PC-9 (cell line): ENCODE measurements around the gene NUP42. TPM values are rescaled to one million over a fixed set of nuclear protein-coding genes. Genes with fewer than 3 reads are reported as not detected.
"Not testable (repeated sequence)": the region's sequence is repeated elsewhere in the genome, so short reads cannot be mapped to it uniquely, and the experiment has no call there.

Source experiments
- BruUV-seq: library from RNA; stranded (reverse); fragments of 400-500 nt; replicated peaks from 2 replicates; lab custom pipeline; 2021; lab: Mats Ljungman, UMichigan
- CTCF ChIA-PET: fragments of 300-600 bp; sonication (Branson Sonifier 250); formaldehyde crosslinking; loops from one replicate; lab custom pipeline; 2022; ENCODE audit warnings: antibody characterized with exemption; lab: Charles Lee
- POLR2A ChIA-PET: fragments of 300-600 bp; sonication (Branson Sonifier 250); formaldehyde crosslinking; loops from one replicate; lab custom pipeline; 2022; ENCODE audit warnings: antibody characterized with exemption; ENCODE audit not compliant: unreplicated experiment; lab: Charles Lee
- DNase-seq, 2 experiments: peaks; one replicate each; pipeline versions ENCODE4 v3.0.0 to v3.0.0-alpha.2; 2015 to 2022; ENCODE audit warnings: mixed read lengths in 1 of 2
- H2AFZ ChIP-seq: fragments of 200-600 bp; sonication (generic); 2 replicates; pipeline ENCODE4 v1.8.1; 2017; ENCODE audit warnings: antibody characterized with exemption
- H3F3A ChIP-seq: fragments of 200-600 bp; sonication (generic); 2 replicates; pipeline ENCODE4 v1.8.1; 2017; ENCODE audit warnings: antibody characterized with exemption, mild to moderate bottlenecking, low read depth; ENCODE audit not compliant: insufficient read depth
- H3K27ac ChIP-seq: fragments of 200-600 bp; sonication (generic); 2 replicates; pipeline ENCODE4 v1.6.1; 2016; ENCODE audit warnings: mixed run types
- H3K27me3 ChIP-seq: fragments of 200-600 bp; sonication (generic); 2 replicates; pipeline ENCODE4 v1.6.1; 2016; ENCODE audit warnings: low read depth, mixed run types; ENCODE audit not compliant: insufficient read depth
- H3K36me3 ChIP-seq: fragments of 200-600 bp; sonication (generic); 2 replicates; pipeline ENCODE4 v1.6.1; 2016; ENCODE audit warnings: low read depth, mixed run types
- H3K4me1 ChIP-seq: fragments of 200-600 bp; sonication (generic); replicated peaks from 2 replicates; pipeline ENCODE4 v1.6.1; 2016; ENCODE audit warnings: mixed run types; ENCODE audit not compliant: insufficient read depth
- H3K4me2 ChIP-seq: fragments of 200-600 bp; sonication (generic); 2 replicates; pipeline ENCODE4 v1.6.1; 2017; ENCODE audit warnings: mixed run types
- H3K4me3 ChIP-seq: fragments of 200-600 bp; sonication (generic); 2 replicates; pipeline ENCODE4 v1.6.1; 2016; ENCODE audit warnings: mixed run types
- H3K79me2 ChIP-seq: fragments of 200-600 bp; sonication (generic); 2 replicates; pipeline ENCODE4 v1.6.1; 2017; ENCODE audit warnings: low read depth, mixed run types
- H3K9me2 ChIP-seq: fragments of 200-600 bp; sonication (generic); 2 replicates; pipeline ENCODE4 v1.8.1; 2017; ENCODE audit warnings: mild to moderate bottlenecking; ENCODE audit not compliant: insufficient read depth
- H3K9me3 ChIP-seq: fragments of 200-600 bp; sonication (generic); 2 replicates; pipeline ENCODE4 v1.8.1; 2016; ENCODE audit warnings: low read depth; ENCODE audit not compliant: insufficient read depth
- H4K20me1 ChIP-seq: fragments of 200-600 bp; sonication (generic); 2 replicates; pipeline ENCODE4 v1.8.1; 2017; ENCODE audit not compliant: insufficient read depth
- CTCF ChIP-seq: fragments of 200-600 bp; sonication (generic); conservative IDR thresholded peaks from 2 replicates; pipeline ENCODE4 v1.6.1; 2017; ENCODE audit warnings: mixed run types, antibody characterized with exemption, mild to moderate bottlenecking, moderate library complexity
- EZH2 ChIP-seq: fragments of 200-600 bp; sonication (generic); IDR thresholded peaks from 2 replicates; pipeline ENCODE4 v1.8.0; 2017; ENCODE audit warnings: antibody characterized with exemption, low read depth
- intact Hi-C: fragments of 100-400 bp; cut with micrococcal nuclease; formaldehyde crosslinking; loops from one replicate; pipeline ENCODE4 v1.10.0; 2022; ENCODE audit not compliant: unreplicated experiment
- total RNA-seq: library from RNA; stranded (reverse); gene quantifications from 2 replicates; pipeline ENCODE4 v1.2.3, GENCODE V29; 2021

The NUP42 gene
- total RNA-seq, 1 experiment from 2014 or later, result 51.3 TPM

GRCh38 chr7:23196306-23196705 lies 14.5 kb downstream of the NUP42 start:
- ChIA-PET CTCF (no interaction called here), POLR2A (interaction anchor here (0.6 kb wide), 1 partner anchor 268 kb away, joined by 3 read pairs; no protein-coding TSS in a partner anchor)
- BruUV-seq, result no TSS peak
- no peaks in the 10 kb centered on the region for H3K79me2 ChIP-seq
- H3K27me3 ChIP-seq, result no peaks in the 10 kb centered on the region
- H3K27ac ChIP-seq, result no peak overlapping the region
- intact Hi-C loops, result no loop called here
- H3K4me1 ChIP-seq, result no peaks in the 10 kb centered on the region
- no peaks in the 10 kb centered on the region for H3K9me2 ChIP-seq
- no peak overlapping the region for H3K4me2 ChIP-seq
- DNase-seq, result no peak
- H2AFZ ChIP-seq, result no peak overlapping the region
- H3F3A ChIP-seq, result peaks cover 26% of the 10 kb centered on the region
- H4K20me1 ChIP-seq, result no peaks in the 10 kb centered on the region
- no peaks in the 10 kb centered on the region for H3K9me3 ChIP-seq
- no peak for TF ChIP-seq EZH2
- TF ChIP-seq CTCF, result no peak
- peaks cover 55% of the 10 kb centered on the region for H3K36me3 ChIP-seq
- H3K4me3 ChIP-seq, result no peak overlapping the region

- H3K36me3 ChIP-seq, result peaks cover 48% of the 10 kb centered on the region
- H3F3A ChIP-seq, result peaks cover 29% of the 10 kb centered on the region
- POLR2A ChIA-PET, BruUV-seq, CTCF ChIA-PET, H3K79me2 ChIP-seq, H2AFZ ChIP-seq, DNase-seq, H3K4me1 ChIP-seq, H3K27ac ChIP-seq, H3K4me2 ChIP-seq, H3K9me2 ChIP-seq, H3K9me3 ChIP-seq, intact Hi-C loops, H4K20me1 ChIP-seq, H3K4me3 ChIP-seq, H3K27me3 ChIP-seq: not testable (repeated sequence)
Observed at GRCh38 chr7:23197745-23198144, 15.9 kb downstream of the NUP42 start.

- ChIA-PET CTCF (no interaction called here), POLR2A (no interaction called here)
- no peak overlapping the region for H3K4me3 ChIP-seq
- H3K9me2 ChIP-seq, result no peaks in the 10 kb centered on the region
- no TSS peak for BruUV-seq
- H3K4me1 ChIP-seq, result no peaks in the 10 kb centered on the region
- no peaks in the 10 kb centered on the region for H4K20me1 ChIP-seq
- peaks cover 32% of the 10 kb centered on the region for H3F3A ChIP-seq
- DNase-seq, result no peak
- peaks cover 44% of the 10 kb centered on the region for H3K36me3 ChIP-seq
- no peak overlapping the region for H3K27ac ChIP-seq
- no peak overlapping the region for H3K4me2 ChIP-seq
- H3K9me3 ChIP-seq, result no peaks in the 10 kb centered on the region
- no peak overlapping the region for H2AFZ ChIP-seq
- TF ChIP-seq EZH2 (no peak), CTCF (no peak)
- H3K79me2 ChIP-seq, result no peaks in the 10 kb centered on the region
- no peaks in the 10 kb centered on the region for H3K27me3 ChIP-seq
- intact Hi-C loops, result no loop called here
Observed at GRCh38 chr7:23200331-23200730, 18.5 kb downstream of the NUP42 start.

GRCh38 chr7:23204241-23204640 lies 22.4 kb downstream of the NUP42 start:
- H3K4me2 ChIP-seq, result no peak overlapping the region
- POLR2A ChIA-PET, result no interaction called here
- no TSS peak for BruUV-seq
- H3K79me2 ChIP-seq, result no peaks in the 10 kb centered on the region
- no peak for TF ChIP-seq EZH2
- TF ChIP-seq CTCF, result no peak
- CTCF ChIA-PET, result interaction anchor here (0.7 kb wide), 1 partner anchor 395 kb away, joined by 3 read pairs; no protein-coding TSS in a partner anchor
- intact Hi-C loops, result no loop called here
- H3K9me2 ChIP-seq, result no peaks in the 10 kb centered on the region
- H2AFZ ChIP-seq, result no peak overlapping the region
- H3K36me3 ChIP-seq, result peaks cover 21% of the 10 kb centered on the region
- H3K4me1 ChIP-seq, result no peaks in the 10 kb centered on the region
- H3K27ac ChIP-seq, result no peak overlapping the region
- no peak for DNase-seq
- H3K4me3 ChIP-seq, result no peak overlapping the region
- no peaks in the 10 kb centered on the region for H3K9me3 ChIP-seq
- H3F3A ChIP-seq, result peaks cover 20% of the 10 kb centered on the region; the same call in 1 of the 2 replicates
- H3K27me3 ChIP-seq, result no peaks in the 10 kb centered on the region
- no peaks in the 10 kb centered on the region for H4K20me1 ChIP-seq
